Measurements from ENCODE around the gene TM9SF1. TPM values are rescaled to one million over a fixed set of nuclear protein-coding genes. Genes with fewer than 3 reads are reported as not detected.

Gene TM9SF1
- total and polyA plus RNA-seq, 2 of the 13 experiments (the other 11 are each of a cell fraction or from before 2014, with no cell fraction given) = 83.2 to 110 TPM

DNA sequence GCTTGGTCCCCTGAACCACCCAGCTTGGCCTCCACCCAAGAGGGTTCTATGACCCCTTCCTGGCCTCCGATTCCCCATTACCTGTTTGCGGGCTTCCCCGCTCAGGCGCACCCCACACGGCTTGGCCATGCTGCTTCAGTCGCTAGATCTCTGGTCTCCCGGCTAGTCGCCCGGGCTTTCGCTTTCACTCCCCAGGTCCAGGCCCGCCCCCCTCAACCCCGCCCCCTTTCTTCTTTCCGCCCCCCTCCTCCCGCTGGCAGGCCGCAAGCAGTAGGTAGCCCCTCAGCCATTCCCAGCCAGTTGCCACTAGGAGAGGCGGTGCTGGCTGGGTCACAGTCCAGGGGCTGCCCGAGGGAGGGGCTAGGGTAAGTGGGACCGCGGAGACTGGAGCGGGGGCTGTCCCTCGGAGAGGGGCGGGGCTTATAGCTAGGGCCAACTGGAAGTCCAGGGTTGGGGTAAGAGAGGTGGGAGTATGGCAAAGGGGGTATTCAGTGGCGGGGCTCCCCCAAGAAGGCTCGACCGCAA, 48.7 kb downstream of the TM9SF1 start, which contains the start of gene PSME2 (continued):
- peak; percentile 97 for TF ChIP-seq POLR2AphosphoS5 (IDR thresholded peaks at IDR 0.05; ENCODE audit: low read depth, low read length)
- no peak for TF ChIP-seq HDAC6 (IDR thresholded peaks at IDR 0.05; ENCODE audit: low read depth, low read length)
- TF ChIP-seq SP2 (CRISPR knock-in tag; IDR thresholded peaks at IDR 0.05) = no peak
- TF ChIP-seq THYN1 (CRISPR knock-in tag; IDR thresholded peaks at IDR 0.05; ENCODE audit: borderline replicate concordance, low read depth) = no peak
- TF ChIP-seq, protein P1, sequence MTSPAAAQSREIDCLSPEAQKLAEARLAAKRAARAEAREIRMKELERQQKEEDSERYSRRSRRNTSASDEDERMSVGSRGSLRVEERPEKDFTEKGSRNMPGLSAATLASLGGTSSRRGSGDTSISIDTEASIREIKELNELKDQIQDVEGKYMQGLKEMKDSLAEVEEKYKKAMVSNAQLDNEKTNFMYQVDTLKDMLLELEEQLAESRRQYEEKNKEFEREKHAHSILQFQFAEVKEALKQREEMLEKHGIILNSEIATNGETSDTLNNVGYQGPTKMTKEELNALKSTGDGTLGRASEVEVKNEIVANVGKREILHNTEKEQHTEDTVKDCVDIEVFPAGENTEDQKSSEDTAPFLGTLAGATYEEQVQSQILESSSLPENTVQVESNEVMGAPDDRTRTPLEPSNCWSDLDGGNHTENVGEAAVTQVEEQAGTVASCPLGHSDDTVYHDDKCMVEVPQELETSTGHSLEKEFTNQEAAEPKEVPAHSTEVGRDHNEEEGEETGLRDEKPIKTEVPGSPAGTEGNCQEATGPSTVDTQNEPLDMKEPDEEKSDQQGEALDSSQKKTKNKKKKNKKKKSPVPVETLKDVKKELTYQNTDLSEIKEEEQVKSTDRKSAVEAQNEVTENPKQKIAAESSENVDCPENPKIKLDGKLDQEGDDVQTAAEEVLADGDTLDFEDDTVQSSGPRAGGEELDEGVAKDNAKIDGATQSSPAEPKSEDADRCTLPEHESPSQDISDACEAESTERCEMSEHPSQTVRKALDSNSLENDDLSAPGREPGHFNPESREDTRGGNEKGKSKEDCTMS (CRISPR knock-in tag; conservative IDR thresholded peaks at IDR 0.05) = peak; percentile 92
- TF ChIP-seq SMYD3 (CRISPR knock-in tag; IDR thresholded peaks at IDR 0.05) = peak; percentile 38; the same call in 1 of the 2 replicates
- no peak for TF ChIP-seq CREB3 (CRISPR knock-in tag; IDR thresholded peaks at IDR 0.05)
- TF ChIP-seq NCOA1 (CRISPR knock-in tag; IDR thresholded peaks at IDR 0.05) = no peak
- no peak for TF ChIP-seq SP140L (CRISPR knock-in tag; IDR thresholded peaks at IDR 0.05; ENCODE audit: borderline replicate concordance)
- TF ChIP-seq ZNF101 (CRISPR knock-in tag; IDR thresholded peaks at IDR 0.05; ENCODE audit: borderline replicate concordance, low read depth) = no peak
- no peak for TF ChIP-seq ZNF510 (CRISPR knock-in tag; IDR thresholded peaks at IDR 0.05; ENCODE audit: low read depth)
- TF ChIP-seq TCF7L2 (IDR thresholded peaks at IDR 0.05; ENCODE audit: low read depth, low read length) = no peak
- TF ChIP-seq, protein P2, sequence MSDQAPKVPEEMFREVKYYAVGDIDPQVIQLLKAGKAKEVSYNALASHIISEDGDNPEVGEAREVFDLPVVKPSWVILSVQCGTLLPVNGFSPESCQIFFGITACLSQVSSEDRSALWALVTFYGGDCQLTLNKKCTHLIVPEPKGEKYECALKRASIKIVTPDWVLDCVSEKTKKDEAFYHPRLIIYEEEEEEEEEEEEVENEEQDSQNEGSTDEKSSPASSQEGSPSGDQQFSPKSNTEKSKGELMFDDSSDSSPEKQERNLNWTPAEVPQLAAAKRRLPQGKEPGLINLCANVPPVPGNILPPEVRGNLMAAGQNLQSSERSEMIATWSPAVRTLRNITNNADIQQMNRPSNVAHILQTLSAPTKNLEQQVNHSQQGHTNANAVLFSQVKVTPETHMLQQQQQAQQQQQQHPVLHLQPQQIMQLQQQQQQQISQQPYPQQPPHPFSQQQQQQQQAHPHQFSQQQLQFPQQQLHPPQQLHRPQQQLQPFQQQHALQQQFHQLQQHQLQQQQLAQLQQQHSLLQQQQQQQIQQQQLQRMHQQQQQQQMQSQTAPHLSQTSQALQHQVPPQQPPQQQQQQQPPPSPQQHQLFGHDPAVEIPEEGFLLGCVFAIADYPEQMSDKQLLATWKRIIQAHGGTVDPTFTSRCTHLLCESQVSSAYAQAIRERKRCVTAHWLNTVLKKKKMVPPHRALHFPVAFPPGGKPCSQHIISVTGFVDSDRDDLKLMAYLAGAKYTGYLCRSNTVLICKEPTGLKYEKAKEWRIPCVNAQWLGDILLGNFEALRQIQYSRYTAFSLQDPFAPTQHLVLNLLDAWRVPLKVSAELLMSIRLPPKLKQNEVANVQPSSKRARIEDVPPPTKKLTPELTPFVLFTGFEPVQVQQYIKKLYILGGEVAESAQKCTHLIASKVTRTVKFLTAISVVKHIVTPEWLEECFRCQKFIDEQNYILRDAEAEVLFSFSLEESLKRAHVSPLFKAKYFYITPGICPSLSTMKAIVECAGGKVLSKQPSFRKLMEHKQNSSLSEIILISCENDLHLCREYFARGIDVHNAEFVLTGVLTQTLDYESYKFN (CRISPR knock-in tag; conservative IDR thresholded peaks at IDR 0.05) = peak; percentile 90
- TF ChIP-seq ZNF264 (CRISPR knock-in tag; IDR thresholded peaks at IDR 0.05) = peak; percentile 87
- TF ChIP-seq HOXA5 (CRISPR knock-in tag; IDR thresholded peaks at IDR 0.05) = peak; percentile 93
- peak; percentile 99 for TF ChIP-seq PATZ1 (CRISPR knock-in tag; IDR thresholded peaks at IDR 0.05)
- TF ChIP-seq, protein P3, sequence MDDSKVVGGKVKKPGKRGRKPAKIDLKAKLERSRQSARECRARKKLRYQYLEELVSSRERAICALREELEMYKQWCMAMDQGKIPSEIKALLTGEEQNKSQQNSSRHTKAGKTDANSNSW (CRISPR knock-in tag; IDR thresholded peaks at IDR 0.05; ENCODE audit: borderline replicate concordance) = no peak
- TF ChIP-seq ZNF574 (CRISPR knock-in tag; IDR thresholded peaks at IDR 0.05) = peak; percentile 63
